PC-3 (cell line): ENCODE data around the gene CYP20A1.

ENCODE experiments used
- EZH2 ChIP-seq: fragments of 300-600 bp; sonication (generic); IDR thresholded peaks from one replicate; pipeline ENCODE4 v1.6.1; 2017; ENCODE audit warnings: antibody characterized with exemption, mild to moderate bottlenecking, low read length; ENCODE audit not compliant: unreplicated experiment
- TF ChIP-seq, protein P1 (sequence below): fragments of 300-600 bp; sonication (generic); conservative IDR thresholded peaks from 2 replicates; pipeline ENCODE4 v1.5.1; 2017; ENCODE audit warnings: antibody characterized with exemption, low read depth, mild to moderate bottlenecking, low read length

DNA sequence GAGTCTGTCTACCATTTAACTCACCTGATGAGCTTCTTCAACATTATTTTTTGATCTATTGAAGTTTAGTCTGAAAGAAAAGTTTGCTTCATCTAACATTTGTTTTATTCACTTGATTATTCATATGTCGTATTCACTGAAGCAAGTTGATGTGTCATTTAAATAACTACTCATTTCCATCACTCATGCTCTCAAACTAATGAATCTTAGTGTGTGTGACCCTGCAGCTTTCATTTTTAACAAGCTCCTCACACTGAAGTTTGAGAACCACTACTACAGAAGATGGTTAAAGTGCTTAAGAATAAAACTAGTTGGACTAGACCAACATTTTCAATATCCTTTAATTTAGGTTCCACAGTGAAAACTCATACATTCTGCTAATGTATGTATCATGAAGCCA, 87.5 kb downstream of the CYP20A1 start:
- TF ChIP-seq, protein P1, sequence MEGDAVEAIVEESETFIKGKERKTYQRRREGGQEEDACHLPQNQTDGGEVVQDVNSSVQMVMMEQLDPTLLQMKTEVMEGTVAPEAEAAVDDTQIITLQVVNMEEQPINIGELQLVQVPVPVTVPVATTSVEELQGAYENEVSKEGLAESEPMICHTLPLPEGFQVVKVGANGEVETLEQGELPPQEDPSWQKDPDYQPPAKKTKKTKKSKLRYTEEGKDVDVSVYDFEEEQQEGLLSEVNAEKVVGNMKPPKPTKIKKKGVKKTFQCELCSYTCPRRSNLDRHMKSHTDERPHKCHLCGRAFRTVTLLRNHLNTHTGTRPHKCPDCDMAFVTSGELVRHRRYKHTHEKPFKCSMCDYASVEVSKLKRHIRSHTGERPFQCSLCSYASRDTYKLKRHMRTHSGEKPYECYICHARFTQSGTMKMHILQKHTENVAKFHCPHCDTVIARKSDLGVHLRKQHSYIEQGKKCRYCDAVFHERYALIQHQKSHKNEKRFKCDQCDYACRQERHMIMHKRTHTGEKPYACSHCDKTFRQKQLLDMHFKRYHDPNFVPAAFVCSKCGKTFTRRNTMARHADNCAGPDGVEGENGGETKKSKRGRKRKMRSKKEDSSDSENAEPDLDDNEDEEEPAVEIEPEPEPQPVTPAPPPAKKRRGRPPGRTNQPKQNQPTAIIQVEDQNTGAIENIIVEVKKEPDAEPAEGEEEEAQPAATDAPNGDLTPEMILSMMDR = no peak
- no peak for TF ChIP-seq EZH2
